ENCODE results near the gene PCNX2.

DNA sequence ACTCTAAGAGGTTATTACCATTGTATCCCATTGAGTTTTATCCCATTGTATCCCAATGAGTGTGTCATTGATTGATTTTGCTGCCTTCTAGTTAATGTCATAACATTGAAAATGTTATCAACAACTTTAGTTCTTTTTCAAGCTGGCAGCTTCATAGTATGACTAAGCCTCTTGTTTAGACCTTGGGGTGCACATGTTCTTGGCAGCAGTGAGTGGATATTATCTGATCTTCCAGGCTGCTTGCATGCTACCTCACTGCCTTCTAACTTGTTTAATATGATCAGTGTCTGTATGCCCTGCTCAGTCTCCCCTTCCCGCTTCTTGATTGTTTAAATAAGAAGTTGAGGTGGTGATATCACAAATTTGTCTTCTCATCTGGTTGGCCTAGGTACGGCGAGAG lies 320.6 kb downstream of the PCNX2 start:
- TF ChIP-seq EZH2phosphoT487 (IDR thresholded peaks at IDR 0.05; ENCODE audit: insufficient read depth, low read depth), result no peak
- TF ChIP-seq EZH2 (IDR thresholded peaks at IDR 0.05; ENCODE audit: insufficient read depth, poor library complexity, severe bottlenecking), result no peak

Data from GM23248 (cell line).